Smooth muscle cell (in vitro differentiated cells): Measurements from ENCODE around the gene POU2F2. TPM values are rescaled to one million over a fixed set of nuclear protein-coding genes. Genes with fewer than 3 reads are reported as not detected.

Experiments used
- DNase-seq: peaks from one replicate; lab custom pipeline; 2025; ENCODE audit not compliant: unreplicated experiment; lab: John Stamatoyannopoulos, UW
- H2AFZ ChIP-seq: fragments of 200-600 bp; sonication (generic); 2 replicates; pipeline ENCODE4 v1.6.0; 2016; ENCODE audit warnings: antibody characterized with exemption, low read depth, mild to moderate bottlenecking
- H3F3A ChIP-seq: fragments of 200-600 bp; sonication (generic); 2 replicates; pipeline ENCODE4 v1.6.0; 2017; ENCODE audit warnings: antibody characterized with exemption, low read depth
- H3K27ac ChIP-seq: fragments of 200-600 bp; sonication (generic); 2 replicates; pipeline ENCODE4 v1.5.1; 2016; ENCODE audit warnings: low read depth, mild to moderate bottlenecking
- H3K27me3 ChIP-seq: fragments of 200-600 bp; sonication (generic); 2 replicates; pipeline ENCODE4 v1.6.1; 2016; ENCODE audit warnings: low read depth, mild to moderate bottlenecking
- H3K36me3 ChIP-seq: fragments of 200-600 bp; sonication (generic); 2 replicates; pipeline ENCODE4 v1.5.1; 2016; ENCODE audit warnings: low read depth
- H3K4me1 ChIP-seq: fragments of 200-600 bp; sonication (generic); 2 replicates; pipeline ENCODE4 v1.5.1; 2016; ENCODE audit warnings: low read depth
- H3K4me2 ChIP-seq: fragments of 200-600 bp; sonication (generic); 2 replicates; pipeline ENCODE4 v1.6.0; 2016; ENCODE audit warnings: mild to moderate bottlenecking
- H3K4me3 ChIP-seq: fragments of 200-600 bp; sonication (generic); 2 replicates; pipeline ENCODE4 v1.5.1; 2016; ENCODE audit warnings: mild to moderate bottlenecking
- H3K79me2 ChIP-seq: fragments of 200-600 bp; sonication (generic); 2 replicates; pipeline ENCODE4 v1.6.0; 2016; ENCODE audit warnings: low read depth, mild to moderate bottlenecking
- H3K9ac ChIP-seq: fragments of 200-600 bp; sonication (generic); 2 replicates; pipeline ENCODE4 v1.6.0; 2016; ENCODE audit warnings: low read depth
- H3K9me3 ChIP-seq: fragments of 200-600 bp; sonication (generic); replicated peaks from 2 replicates; pipeline ENCODE4 v1.5.1; 2016; ENCODE audit warnings: low read depth
- H4K20me1 ChIP-seq: fragments of 200-600 bp; sonication (generic); 2 replicates; pipeline ENCODE4 v1.6.0; 2016; ENCODE audit warnings: low read depth
- WGBS: methylation state at CpG from one replicate; pipeline ENCODE4 v1.1.7; 2016; ENCODE audit warnings: low lambda C conversion rate; 5-methylcytosine and 5-hydroxymethylcytosine counted together
- microRNA-seq: library from miRNA; unstranded; fragments of <30 nt; microRNA quantifications from one replicate; pipeline ENCODE4, GENCODE V29; 2016; ENCODE audit warnings: borderline number of aligned reads
- polyA plus RNA-seq: library from polyadenylated mRNA; unstranded; fragments of >200 nt; fragmentation: Nextera tagmentation; extraction: Ambion mirVana; gene quantifications from 2 replicates; pipeline ENCODE4 v1.2.1, GENCODE V29; 2016
- small RNA-seq: library from RNA; depleted of rRNA; stranded (forward); fragments of <200 nt; gene quantifications from one replicate; pipeline ENCODE3, GENCODE V24; 2014
- total RNA-seq: library from RNA; depleted of rRNA; stranded (reverse); fragments of >200 nt; gene quantifications from 2 replicates; pipeline ENCODE4 v1.2.3, GENCODE V29; 2014
- TF ChIP-seq, protein P1 (sequence below): fragments of 200-600 bp; sonication (generic); IDR thresholded peaks from 2 replicates; pipeline ENCODE4 v1.5.1; 2017; ENCODE audit warnings: borderline replicate concordance, mild to moderate bottlenecking, antibody characterized with exemption; ENCODE audit not compliant: insufficient read depth, poor library complexity, severe bottlenecking

Gene POU2F2
- total and polyA plus RNA-seq, 2 experiments from 2014 or later = 0.99 to 6.3 TPM

DNA sequence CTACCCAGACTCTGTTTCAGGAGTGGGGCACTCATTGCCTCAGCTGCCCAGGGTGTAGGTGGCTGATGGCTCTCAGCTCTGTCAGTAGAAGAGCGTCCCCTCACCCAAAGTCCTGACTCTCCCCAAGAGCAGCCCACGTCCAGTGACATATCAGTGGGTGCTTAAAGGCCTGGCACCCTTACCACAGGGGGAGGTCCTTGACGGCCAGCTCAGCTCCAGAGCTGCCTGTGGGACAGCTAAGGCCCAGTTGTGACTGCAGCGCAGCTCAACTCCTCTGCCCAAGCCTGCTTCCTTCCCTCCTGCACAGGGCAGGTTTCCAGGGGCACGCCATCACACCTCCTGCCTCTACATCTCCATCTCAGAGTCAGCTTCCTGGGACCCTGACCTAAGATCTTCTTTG lies 94.6 kb downstream of the POU2F2 start:
- Histone ChIP-seq H3K4me1 (no peaks in the 10 kb centered on the region), H3F3A (no peaks in the 10 kb centered on the region), H3K36me3 (no peaks in the 10 kb centered on the region), H3K4me3 (no peak overlapping the region), H3K9ac (no peak overlapping the region), H3K79me2 (no peaks in the 10 kb centered on the region), H3K27ac (no peak overlapping the region), H4K20me1 (no peaks in the 10 kb centered on the region), H2AFZ (no peak overlapping the region), H3K27me3 (no peaks in the 10 kb centered on the region), H3K4me2 (no peak overlapping the region), H3K9me3 (no peaks in the 10 kb centered on the region)
- WGBS = 89% methylated on average over 5 of the region's 5 CpGs
- TF ChIP-seq, protein P1, sequence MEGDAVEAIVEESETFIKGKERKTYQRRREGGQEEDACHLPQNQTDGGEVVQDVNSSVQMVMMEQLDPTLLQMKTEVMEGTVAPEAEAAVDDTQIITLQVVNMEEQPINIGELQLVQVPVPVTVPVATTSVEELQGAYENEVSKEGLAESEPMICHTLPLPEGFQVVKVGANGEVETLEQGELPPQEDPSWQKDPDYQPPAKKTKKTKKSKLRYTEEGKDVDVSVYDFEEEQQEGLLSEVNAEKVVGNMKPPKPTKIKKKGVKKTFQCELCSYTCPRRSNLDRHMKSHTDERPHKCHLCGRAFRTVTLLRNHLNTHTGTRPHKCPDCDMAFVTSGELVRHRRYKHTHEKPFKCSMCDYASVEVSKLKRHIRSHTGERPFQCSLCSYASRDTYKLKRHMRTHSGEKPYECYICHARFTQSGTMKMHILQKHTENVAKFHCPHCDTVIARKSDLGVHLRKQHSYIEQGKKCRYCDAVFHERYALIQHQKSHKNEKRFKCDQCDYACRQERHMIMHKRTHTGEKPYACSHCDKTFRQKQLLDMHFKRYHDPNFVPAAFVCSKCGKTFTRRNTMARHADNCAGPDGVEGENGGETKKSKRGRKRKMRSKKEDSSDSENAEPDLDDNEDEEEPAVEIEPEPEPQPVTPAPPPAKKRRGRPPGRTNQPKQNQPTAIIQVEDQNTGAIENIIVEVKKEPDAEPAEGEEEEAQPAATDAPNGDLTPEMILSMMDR = no peak
- DNase-seq = no peak

Small RNA genes lying within 50 kb of the gene (microRNA-seq; reads per million reads assigned to microRNA genes)
- gene MIR4323 = not detected

Small RNA genes lying within 50 kb of the gene (small RNA-seq; reads per million reads assigned to genes)
- not detected for gene MIR4323

Other genes starting within 250 kb of the POU2F2 start
- 24.2 and 24.3 TPM in 2 replicates for gene ARHGEF1, start 249.3 kb downstream of the POU2F2 start, total RNA-seq
- 69.6 and 78.6 TPM in 2 replicates for gene ARHGEF1, start 249.3 kb downstream of the POU2F2 start, polyA plus RNA-seq
- 0.09 TPM in 1 of 2 replicates, not detected in the other for gene ERFL, start 204.0 kb downstream of the POU2F2 start, total RNA-seq
- 0.09 and 0.11 TPM in 2 replicates for gene ERFL, start 204.0 kb downstream of the POU2F2 start, polyA plus RNA-seq
- gene RABAC1, start 173.1 kb downstream of the POU2F2 start, total RNA-seq = 254 and 304 TPM in 2 replicates
- 532 and 581 TPM in 2 replicates for gene RABAC1, start 173.1 kb downstream of the POU2F2 start, polyA plus RNA-seq
- gene ATP1A3, start 138.2 kb downstream of the POU2F2 start, total RNA-seq = not detected in 2 replicates
- gene ATP1A3, start 138.2 kb downstream of the POU2F2 start, polyA plus RNA-seq = not detected in 2 replicates
- gene GRIK5, start 62.2 kb downstream of the POU2F2 start, total RNA-seq = 0.58 and 2.0 TPM in 2 replicates
- 0.67 and 1.9 TPM in 2 replicates for gene GRIK5, start 62.2 kb downstream of the POU2F2 start, polyA plus RNA-seq
- gene ZNF574, start 56.3 kb downstream of the POU2F2 start, total RNA-seq = 8.9 and 13.6 TPM in 2 replicates
- gene ZNF574, start 56.3 kb downstream of the POU2F2 start, polyA plus RNA-seq = 20.5 and 22.9 TPM in 2 replicates
- 12.6 and 35.4 TPM in 2 replicates for gene DEDD2, start 85.2 kb upstream of the POU2F2 start, total RNA-seq
- 22.4 and 23.4 TPM in 2 replicates for gene DEDD2, start 85.2 kb upstream of the POU2F2 start, polyA plus RNA-seq
- 5.0 and 5.9 TPM in 2 replicates for gene ZNF526, start 87.9 kb upstream of the POU2F2 start, total RNA-seq
- gene ZNF526, start 87.9 kb upstream of the POU2F2 start, polyA plus RNA-seq = 12.0 and 12.1 TPM in 2 replicates
- 26.0 and 27.4 TPM in 2 replicates for gene GSK3A, start 110.2 kb upstream of the POU2F2 start, total RNA-seq
- gene GSK3A, start 110.2 kb upstream of the POU2F2 start, polyA plus RNA-seq = 34.6 and 39.0 TPM in 2 replicates
- gene ERF, start 122.7 kb upstream of the POU2F2 start, total RNA-seq = 20.5 and 43.9 TPM in 2 replicates
- 14.2 and 14.9 TPM in 2 replicates for gene ERF, start 122.7 kb upstream of the POU2F2 start, polyA plus RNA-seq
- 12.6 and 13.6 TPM in 2 replicates for gene CIC, start 136.8 kb upstream of the POU2F2 start, total RNA-seq
- 18.4 and 19.5 TPM in 2 replicates for gene CIC, start 136.8 kb upstream of the POU2F2 start, polyA plus RNA-seq
- 0.45 and 1.3 TPM in 2 replicates for gene PRR19, start 169.7 kb upstream of the POU2F2 start, total RNA-seq
- gene PRR19, start 169.7 kb upstream of the POU2F2 start, polyA plus RNA-seq = 0.73 and 1.0 TPM in 2 replicates
- gene PAFAH1B3, start 170.2 kb upstream of the POU2F2 start, total RNA-seq = 44.6 and 44.7 TPM in 2 replicates
- 71.0 and 75.7 TPM in 2 replicates for gene PAFAH1B3, start 170.2 kb upstream of the POU2F2 start, polyA plus RNA-seq
- gene TMEM145, start 180.9 kb upstream of the POU2F2 start, total RNA-seq = not detected in 2 replicates
- 0.09 and 0.11 TPM in 2 replicates for gene TMEM145, start 180.9 kb upstream of the POU2F2 start, polyA plus RNA-seq
- gene MEGF8, start 193.2 kb upstream of the POU2F2 start, total RNA-seq = 13.4 and 16.4 TPM in 2 replicates
- gene MEGF8, start 193.2 kb upstream of the POU2F2 start, polyA plus RNA-seq = 8.2 and 11.0 TPM in 2 replicates